GM21367 (cell line): Measurements from ENCODE around the gene SDHB.

ENCODE experiments used
- ATAC-seq: cut with Tn5 transposase; IDR thresholded peaks from one replicate; pipeline ENCODE4 v1.9.1; 2021; ENCODE audit not compliant: unreplicated experiment

SDHB gene

GRCh38 chr1:16989676-16990391 lies 64.0 kb downstream of the SDHB start:
- ATAC-seq, result no peak

DNA sequence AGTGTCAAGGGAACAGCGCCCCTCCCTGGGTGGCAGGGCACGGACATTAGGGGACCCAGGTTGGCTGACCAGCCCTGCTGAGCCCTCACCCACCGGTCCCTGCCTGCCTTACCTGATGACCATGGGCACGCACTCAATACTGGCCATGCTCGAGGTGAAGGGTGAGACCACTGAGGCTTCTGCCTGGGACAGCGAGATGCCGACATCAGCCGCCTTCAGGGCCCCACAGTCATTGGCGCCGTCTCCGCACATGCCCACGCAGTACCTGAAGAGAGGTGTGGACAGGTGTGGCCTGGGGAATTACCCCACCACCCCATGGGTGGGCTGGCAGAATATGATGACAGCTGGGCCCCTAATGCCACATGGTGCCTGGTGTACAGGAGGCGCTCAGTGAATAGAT lies 65.6 kb downstream of the SDHB start:
- no peak for ATAC-seq

- no peak for ATAC-seq
Measured at GRCh38 chr1:16986962-16987361, 66.9 kb downstream of the SDHB start.

DNA sequence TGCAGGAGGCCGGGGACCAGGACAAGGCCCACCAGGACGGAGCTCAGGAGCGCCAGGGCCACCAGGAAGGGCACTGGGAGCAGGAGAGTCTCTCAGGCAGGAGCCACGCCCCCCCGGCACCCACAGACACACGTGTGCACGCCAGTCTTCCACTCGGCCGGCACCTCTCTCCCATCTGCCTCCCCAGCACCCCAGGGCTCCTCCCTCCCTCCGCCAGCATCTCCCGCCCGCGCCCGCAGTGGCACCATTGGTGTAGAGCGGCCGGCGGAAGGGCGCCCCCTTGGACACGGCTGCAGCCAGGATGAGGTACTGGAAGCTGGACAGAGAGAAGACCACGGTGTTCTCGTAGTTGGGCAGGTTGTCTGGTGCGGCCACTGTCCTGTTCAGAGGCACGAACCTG lies 67.3 kb downstream of the SDHB start:
- ATAC-seq, result no peak

DNA sequence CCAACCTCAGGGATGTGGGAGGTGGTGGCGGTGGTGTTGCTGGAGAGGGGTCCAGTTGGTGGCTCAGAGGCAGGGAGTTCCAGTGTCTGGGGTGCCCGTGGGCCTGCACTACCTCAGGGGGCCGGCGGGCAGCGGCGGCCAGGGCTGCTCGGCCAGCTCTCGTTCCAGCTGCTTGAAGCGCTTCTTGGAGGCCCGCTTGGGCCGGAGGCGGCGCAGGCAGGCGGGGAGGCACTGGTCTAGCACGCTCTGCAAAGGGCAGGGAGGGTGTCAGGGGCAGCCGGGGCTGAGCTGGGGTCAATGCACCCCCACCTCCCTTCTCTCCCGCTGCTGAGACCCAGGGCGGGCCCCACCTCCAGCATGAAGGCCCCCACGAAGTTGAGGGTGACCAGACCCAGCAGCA lies 67.7 kb downstream of the SDHB start:
- ATAC-seq, result no peak

DNA sequence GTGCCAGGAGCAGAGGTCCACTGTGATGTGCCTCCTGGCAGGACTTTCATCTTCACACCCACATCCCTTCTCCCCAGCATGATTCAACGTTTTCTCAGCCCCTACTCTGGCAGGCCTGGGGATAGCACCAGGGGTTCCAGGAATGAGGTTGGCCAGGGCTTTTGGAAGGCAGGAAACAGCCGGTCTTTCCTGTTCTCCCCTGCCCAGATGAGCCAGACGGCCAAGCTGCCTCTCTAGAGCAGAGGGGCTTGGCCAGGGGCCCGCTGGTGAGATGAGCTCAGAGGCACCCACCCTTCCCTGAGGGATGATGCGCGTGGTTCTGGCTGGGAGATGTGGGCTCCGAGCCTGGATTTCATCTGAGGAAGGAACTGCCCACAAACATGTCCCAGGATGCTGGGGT lies 69.1 kb downstream of the SDHB start:
- ATAC-seq, result no peak

GRCh38 chr1:16983649-16984048 lies 70.2 kb downstream of the SDHB start:
- ATAC-seq, result no peak

DNA sequence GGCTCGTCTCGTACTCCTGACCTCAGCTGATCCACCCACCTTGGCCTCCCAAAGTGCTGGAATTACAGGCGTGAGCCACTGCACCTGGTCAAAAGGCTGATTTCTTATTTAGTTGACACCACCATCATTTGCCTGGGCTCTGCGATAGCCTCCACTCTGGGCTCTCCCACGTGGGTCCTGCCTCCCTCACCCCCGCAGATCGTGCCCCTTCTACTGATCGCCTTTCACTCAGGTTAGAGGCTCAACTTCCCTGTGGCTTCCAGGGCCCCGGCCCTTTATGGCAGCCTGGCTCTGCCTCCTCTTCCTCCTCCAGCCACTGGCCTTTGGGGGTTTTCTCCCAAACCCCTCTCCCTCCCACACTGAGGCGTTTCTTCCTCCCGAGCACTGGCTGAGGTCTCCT lies 70.9 kb downstream of the SDHB start:
- ATAC-seq, result no peak

DNA sequence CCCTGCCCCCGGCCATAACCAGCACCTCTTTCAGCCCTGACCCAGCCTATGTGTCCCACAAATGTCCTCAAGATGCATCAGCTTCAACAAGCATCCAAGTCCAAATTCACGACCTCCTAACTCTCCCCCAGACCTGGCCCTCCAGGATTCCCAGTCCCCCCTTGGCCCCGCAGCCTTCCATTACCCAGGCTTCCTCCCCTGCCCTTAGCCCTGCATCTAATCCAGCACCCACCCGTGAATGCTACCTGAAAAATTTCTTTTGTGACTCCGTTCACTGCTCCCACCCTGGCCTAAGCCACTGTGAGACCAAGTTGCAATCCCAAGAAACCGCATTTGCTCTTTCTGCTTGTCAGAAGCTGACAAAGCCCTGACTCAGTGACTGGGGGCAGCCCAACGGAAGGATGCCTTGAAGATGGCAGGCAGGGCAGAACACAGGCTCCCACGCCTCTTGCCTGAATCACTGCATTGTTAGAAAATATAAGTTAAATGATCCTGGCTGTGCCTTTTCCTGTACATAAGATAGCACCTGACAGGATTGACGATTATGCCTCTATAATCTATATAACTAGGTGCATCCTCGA lies 72.5 kb downstream of the SDHB start:
- ATAC-seq, result no peak

DNA sequence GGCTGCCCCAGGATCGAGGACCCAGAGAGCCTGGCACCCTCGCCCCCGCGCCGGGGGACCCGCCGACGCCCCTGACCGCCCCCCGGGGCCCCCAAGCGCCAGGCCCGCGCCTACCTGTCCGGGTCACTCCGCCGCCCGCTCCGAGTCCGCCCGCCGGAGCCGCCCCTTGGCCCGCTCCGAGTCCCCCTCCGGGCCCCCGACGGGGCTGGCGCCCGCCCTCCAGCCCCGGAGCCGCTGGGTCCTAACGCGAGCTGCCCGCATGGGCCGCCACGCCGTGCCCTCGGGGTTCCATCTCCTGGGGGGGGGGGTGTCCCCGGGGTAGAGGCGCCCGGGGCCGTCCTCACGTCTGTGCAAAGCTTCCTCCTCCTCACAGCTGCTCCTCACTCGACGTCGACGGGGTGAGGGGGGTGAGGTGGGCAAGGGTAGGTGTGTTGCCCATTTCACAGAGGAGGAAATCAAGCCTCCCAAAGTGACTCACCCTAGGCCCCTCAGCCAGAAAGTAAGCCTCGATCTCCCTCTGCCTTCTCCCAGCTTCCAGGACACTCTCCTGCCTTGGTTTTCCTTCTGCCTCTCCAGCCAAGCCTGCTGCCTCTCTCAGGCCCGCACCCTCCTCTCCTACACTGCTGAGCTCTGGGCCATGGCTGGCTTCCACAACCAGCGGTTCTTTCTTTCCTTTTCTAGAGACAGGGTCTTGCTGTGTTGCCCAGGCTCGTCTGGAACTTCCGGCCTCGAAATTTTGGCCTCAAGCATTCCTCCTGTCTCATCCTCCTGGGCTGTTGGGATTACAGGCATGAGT lies 73.2 kb downstream of the SDHB start, which contains the start of gene MFAP2:
Gene MFAP2 (minus strand): TSS at position 148 of the 796 bp plus-strand sequence. CDS start 2,347 bp downstream, outside the sequence.
- ATAC-seq, result no peak

GRCh38 chr1:16979475-16980327 lies 74.1 kb downstream of the SDHB start:
- ATAC-seq, result no peak

- ATAC-seq, result no peak
Measured at GRCh38 chr1:16978567-16979474, 75.0 kb downstream of the SDHB start.

GRCh38 chr1:16978139-16978538 lies 75.7 kb downstream of the SDHB start:
- ATAC-seq, result no peak

- ATAC-seq, result no peak
Measured at GRCh38 chr1:16977377-16977776, 76.5 kb downstream of the SDHB start.

- ATAC-seq, result no peak
Measured at GRCh38 chr1:16976966-16977365, 76.9 kb downstream of the SDHB start.

DNA sequence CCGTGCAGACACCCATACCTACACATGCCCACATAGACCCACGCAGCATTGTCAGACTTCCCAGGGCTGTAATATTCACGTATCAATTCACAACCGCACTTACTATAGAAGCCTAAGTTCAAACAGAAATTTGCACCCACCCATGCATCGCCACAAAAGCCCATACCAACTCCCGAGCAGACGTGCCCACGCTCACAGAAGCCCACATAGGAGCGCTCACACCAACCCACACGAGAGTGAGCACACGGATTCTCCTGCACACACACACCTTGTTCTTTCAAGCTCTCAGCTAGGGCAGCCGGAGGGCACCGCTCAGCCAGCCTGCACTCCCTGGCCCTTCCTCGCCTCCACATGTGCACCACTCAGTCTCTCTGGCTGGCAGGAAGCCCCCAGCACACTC lies 78.0 kb downstream of the SDHB start:
- ATAC-seq, result no peak

GRCh38 chr1:16975211-16975610 lies 78.6 kb downstream of the SDHB start:
- ATAC-seq, result no peak

- ATAC-seq, result no peak
Measured at GRCh38 chr1:16973215-16973614, 80.6 kb downstream of the SDHB start.

DNA sequence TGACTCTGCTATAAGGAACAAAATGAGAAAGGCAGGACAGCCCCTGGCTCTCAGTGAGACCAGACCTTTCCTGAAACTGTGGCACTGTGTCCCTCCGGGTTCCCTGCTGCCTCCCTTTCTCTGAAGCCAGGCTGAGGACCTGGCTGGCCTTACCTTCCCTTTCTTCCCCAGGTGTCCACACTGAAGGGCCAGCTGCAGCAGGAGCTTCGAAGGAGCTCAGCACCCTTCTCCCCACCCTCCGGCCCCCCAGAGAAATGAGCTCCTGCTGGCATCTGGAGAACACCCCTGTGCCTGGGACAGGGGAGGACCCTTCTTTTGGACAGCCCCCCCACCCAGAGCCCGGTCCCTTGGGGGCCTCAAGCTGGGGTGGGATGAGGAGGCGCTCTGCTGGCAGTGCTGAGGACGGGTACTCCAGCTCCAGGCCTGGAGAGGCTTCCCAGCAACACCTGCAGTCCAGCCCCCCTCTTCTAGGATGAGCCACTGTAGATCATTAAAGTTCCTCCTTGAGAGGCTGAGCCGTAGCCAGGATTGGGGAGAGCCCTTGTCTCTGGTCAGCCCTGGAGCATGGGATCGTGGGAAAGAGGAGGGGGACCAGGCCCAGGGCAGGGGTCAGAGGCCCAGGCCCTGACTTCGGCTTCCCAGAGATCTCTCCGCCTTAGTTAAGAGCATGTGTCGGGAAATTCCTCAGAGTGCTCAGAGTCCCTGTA lies 81.5 kb downstream of the SDHB start:
- no peak for ATAC-seq
